ENCODE data around the gene CFAP57.

CFAP57 gene

DNA sequence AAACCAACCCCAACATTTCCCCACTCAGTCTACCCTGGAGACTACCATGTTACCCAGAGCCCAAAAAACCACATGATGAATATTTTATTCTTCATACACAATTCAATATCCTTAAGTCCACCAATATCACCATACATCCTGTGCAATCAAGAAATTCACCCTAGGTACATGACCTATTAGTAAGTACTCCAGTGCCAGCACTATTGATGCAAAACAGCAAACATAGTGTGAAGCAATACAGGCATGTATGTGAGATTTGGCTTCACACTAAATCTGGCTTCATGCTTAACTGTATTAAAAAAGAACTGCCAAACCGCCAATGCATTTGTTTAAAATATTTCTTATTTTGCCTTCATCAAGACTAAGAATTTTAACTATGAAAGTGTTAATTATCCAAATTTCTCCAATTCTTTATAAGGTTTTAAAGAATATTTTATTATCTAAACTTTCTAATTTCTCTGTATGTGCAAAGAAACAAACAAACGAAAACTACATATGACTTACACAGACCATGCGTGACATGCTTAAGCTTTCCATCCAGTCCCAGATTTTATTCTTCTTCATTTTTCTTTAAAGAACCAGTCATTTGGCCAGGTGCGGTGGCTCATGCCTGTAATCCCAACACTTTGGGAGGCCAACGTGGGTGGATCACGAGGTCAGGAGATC is 75.3 kb downstream of the CFAP57 start:
- Histone ChIP-seq H3K27ac (no peak overlapping the region), H3K4me3 (no peak overlapping the region)

GRCh38 chr1:43250351-43250761 is 78.2 kb downstream of the CFAP57 start:
- Histone ChIP-seq H3K4me3 (no peak overlapping the region), H3K27ac (no peak overlapping the region)

DNA sequence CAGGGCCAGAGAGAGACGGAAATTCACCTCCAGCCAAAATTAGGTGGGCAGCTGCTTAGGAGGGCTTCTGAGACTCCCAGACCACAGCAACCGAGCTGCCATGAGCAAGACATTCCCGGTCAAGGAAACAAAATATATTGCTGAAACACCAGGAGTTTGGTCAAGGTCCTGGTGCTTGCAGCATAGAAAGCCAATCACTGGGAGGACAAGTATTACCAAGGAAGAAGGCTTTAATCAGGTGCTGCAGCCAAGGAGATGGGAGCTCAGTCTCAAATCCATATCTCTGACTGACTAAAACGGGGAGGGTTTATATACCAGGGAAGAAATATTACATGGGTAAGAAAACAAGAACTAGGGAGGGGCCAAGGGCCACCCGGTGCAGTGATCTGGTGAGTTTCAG is 78.9 kb downstream of the CFAP57 start:
- no peak overlapping the region for H3K27ac ChIP-seq
- H3K4me3 ChIP-seq, result no peak overlapping the region

DNA sequence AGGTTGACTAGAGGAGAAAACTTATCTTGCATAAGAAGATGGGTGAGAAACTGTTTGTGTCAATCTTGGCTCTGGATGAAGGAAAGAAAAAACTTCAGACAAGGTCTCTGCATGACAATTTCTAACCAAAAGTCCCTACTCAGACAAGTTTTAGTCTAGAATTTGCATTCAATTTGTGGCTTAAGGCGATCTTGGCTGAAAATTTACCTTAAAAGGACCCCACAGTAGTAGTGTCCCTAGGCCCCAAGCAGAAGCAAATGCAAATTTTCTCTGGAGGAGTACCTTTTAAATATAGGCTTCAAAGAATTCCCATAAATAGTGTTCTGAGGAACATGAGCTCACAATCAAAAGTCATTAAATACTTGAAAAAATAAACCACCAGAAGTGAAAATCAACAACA is 80.1 kb downstream of the CFAP57 start:
- H3K4me3 ChIP-seq, result no peak overlapping the region
- no peak overlapping the region for H3K27ac ChIP-seq

DNA sequence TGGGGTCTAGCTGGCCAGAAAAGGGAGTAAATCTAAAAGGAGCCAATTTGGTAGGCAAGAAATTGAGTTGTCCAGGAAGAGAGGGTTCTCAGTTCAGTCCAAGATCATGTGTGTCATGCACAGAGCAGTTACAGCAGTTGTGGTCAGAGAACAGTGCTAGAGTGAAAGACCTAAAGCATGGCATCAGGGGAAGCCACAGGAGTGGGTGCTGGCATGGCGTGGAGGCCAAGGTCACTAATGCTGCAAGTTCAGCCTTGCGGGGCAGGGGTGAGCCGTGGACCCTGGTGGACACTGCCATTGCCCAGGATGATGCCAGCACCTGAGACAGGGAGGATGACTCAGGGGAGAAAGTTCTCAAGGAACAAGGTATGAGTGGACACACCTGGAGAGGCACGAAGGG is 81.0 kb downstream of the CFAP57 start:
- Histone ChIP-seq H3K4me3 (no peak overlapping the region), H3K27ac (no peak overlapping the region)

GRCh38 chr1:43253876-43254275 is 81.7 kb downstream of the CFAP57 start:
- Histone ChIP-seq H3K4me3 (no peak overlapping the region), H3K27ac (no peak overlapping the region)

DNA sequence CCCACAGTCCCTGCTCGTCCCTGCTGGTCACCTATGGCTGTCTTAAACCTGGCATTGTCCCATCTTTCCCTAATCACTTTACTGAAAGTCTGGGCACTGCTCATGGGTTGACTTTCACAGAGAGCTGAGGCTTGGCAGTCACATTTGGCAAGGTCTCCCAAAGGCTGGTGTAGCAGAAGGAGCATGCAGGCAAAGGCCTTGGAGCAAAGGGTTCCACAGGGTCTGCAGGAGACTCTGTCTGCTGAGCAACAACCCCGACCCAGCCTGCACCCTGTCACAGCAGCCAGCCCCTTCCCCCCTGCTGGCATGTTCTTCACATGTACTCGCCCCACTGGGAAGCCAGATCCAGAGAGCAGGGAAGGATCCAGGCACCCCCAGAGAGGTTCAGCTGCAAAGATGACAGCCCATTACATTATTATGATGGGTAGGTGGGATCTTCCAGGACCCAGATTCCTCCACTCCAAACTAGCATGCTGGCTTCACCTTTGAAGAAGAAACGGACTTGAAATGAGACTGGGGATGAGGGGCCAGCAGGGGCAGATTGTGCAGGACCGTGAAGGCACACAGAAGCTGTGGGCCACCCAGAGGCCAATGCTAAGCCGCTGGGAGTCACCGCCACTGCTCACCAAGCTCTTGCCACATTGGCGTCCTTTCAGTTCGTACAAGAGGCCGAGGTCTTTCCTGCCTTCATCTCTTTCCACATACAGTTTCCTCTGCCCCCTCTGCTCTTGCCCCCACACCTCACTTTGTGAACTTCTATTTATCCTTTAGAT is 83.5 kb downstream of the CFAP57 start:
- no peak overlapping the region for H3K27ac ChIP-seq
- no peak overlapping the region for H3K4me3 ChIP-seq

DNA sequence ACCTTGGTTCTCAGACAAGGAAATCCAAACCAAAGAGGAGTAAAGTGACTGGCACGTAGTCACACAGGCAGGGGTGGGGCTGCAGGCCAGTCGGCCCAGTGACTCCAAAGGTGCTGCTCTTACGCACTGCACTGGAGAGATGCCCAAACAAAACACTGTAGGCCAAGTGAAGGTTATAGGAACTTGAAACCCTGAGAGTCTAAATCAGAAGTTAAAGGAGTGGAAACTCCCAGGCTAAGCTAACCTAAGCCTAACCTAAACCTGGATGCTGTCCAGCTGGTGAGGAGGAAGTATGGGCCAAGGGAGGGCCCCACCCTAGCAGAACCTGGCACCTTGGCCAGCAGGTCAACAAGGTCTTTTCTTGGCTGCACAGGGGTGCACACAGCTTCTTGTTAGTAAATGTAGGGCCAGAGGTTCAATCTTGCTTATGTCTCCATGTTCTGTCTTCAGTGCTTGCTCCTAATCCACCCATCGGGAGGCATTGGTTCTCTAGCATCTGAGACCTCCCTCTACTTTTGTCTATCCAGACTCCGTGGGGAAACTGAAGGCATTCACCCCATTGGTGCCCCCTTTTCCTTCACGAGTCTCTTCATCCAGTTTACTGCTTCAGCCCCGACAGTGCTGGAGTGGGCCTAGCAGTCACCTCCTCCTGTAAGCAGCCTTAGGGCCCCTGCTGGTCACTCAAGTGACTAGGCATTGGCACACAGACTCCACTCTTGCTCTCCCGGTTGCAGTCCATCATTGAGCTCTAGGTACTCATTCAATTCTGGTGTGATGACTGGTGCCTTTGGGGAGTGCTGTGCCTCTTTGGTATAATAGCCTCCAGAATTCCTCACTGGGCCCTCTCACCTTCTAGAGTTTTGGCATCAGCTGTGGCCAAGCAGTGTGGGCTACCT is 84.8 kb downstream of the CFAP57 start:
- Histone ChIP-seq H3K27ac (no peak overlapping the region), H3K4me3 (no peak overlapping the region)

- Histone ChIP-seq H3K27ac (no peak overlapping the region), H3K4me3 (no peak overlapping the region)
Measured at GRCh38 chr1:43258370-43258769, 86.2 kb downstream of the CFAP57 start.

DNA sequence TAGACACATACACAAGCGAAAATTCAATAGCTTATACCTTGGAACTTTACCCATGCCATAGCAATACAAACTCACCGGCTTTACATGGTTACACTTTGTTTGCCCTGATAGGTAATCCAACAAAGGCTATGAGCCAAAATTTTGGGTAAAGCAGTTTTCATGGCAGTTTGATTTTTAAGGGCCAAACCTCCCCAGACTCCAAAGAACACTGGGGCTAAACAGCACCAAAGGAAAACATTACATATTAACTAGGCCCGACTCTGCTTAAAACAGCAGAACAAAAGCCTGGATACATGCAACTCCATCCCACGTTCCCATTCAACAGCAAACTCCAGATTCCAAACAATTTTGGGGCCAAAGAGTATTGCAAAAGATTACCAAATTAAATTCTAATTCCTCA is 93.3 kb downstream of the CFAP57 start:
- Histone ChIP-seq H3K27ac (no peak overlapping the region), H3K4me3 (no peak overlapping the region)

DNA sequence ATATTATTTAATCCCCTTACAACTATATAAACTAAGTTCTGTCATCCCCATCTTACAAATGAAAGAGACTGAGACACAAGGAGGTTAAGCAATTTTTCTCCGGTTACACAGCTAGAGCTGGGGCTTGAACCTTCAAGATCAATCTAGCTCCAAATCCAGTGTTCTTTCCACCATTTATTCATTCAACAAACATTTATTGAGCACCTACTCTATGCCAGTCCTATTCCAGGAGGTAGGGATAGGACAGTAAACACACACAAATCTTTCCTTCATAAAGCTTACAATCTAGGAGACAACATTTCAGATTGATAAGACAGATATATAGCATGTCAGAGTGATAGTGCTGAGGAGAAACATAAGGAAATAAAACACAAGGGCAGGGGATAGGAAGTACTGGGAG is 94.8 kb downstream of the CFAP57 start:
- no peak overlapping the region for H3K27ac ChIP-seq
- H3K4me3 ChIP-seq, result no peak overlapping the region

- no peak overlapping the region for H3K27ac ChIP-seq
Measured at GRCh38 chr1:43267291-43267805, 95.2 kb downstream of the CFAP57 start.

DNA sequence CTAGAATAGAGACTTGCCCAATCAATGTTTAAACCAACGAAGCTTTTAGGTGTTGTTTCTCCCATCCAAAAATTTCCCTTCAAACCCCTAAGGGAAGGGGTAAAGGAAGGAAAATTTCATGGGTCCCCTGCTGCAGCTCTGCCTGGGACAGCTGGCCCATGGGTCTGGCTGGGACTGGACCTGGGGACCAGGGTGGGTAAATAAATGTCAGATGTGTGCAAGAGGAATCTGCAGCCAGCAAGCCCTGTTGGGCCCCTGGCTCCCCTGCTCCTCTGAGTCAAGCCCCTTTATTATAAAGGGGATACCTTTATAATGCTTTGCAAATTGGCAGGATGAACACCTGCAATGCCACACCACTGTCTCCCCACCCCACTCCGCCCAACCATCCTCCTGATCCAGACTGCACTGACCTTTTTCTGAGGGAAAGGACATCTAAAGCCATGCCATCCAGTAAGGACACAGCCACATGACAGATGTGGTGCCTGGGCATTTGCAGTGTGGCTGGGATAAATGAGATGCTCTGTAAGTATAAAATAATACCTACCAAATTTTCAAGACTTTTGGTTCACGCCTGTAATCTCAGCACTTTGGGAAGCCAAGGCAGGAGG is 95.8 kb downstream of the CFAP57 start:
- H3K27ac ChIP-seq, result no peak overlapping the region
- H3K4me3 ChIP-seq, result no peak overlapping the region

More at GRCh38 chr1:43267291-43267805, 95.2 kb downstream of the CFAP57 start:
- no peak overlapping the region for H3K4me3 ChIP-seq

DNA sequence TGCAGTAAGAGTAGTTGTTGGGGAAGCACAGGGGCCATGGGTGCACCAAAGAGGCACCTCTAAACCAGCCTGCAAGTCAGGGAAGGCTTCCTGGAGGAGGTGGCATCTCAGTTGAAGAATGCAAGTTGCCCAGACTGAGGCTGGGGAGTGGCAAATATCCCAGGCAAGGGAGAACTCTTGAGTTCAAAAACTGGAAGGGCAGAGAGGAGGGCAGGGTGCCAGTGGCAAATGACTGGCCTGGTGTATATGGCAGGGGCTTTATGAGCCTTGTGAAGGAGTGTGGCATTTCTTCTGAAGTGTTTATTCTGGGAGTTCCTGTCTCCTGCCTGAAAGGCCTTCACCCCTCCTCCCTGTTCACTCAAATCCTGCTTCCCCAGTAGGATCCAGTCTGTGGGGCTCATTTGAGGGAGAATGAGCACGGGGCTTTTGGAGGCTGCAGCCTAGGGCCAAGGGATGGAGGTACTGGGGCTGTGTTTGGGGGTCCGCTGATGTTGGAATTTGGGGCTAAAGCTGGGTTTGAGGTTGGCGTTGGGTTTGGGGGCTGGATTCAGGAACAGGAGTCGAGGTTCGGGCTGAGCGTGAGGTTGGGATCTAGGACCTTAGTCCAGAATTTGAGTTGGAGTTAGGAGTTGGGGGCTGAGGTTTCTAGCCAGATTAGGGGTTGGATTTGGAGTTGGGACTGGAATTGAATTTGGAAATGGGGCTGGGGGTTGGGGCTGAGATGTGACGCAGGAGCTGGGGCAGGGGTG is 97.7 kb downstream of the CFAP57 start, which contains the start of gene TMEM125:
Gene TMEM125 (plus strand): TSS at position 357 of the 749 bp plus-strand sequence. CDS start 2,740 bp downstream, outside the sequence.
- H3K27ac ChIP-seq, result peak within 1 kb of the TSS in 7 of 21 experiments; percentile 23 to 62 (median 35)
- peak within 1 kb of the TSS in 3 of 7 experiments; percentile 7 to 25 (median 17) for H3K4me3 ChIP-seq

DNA sequence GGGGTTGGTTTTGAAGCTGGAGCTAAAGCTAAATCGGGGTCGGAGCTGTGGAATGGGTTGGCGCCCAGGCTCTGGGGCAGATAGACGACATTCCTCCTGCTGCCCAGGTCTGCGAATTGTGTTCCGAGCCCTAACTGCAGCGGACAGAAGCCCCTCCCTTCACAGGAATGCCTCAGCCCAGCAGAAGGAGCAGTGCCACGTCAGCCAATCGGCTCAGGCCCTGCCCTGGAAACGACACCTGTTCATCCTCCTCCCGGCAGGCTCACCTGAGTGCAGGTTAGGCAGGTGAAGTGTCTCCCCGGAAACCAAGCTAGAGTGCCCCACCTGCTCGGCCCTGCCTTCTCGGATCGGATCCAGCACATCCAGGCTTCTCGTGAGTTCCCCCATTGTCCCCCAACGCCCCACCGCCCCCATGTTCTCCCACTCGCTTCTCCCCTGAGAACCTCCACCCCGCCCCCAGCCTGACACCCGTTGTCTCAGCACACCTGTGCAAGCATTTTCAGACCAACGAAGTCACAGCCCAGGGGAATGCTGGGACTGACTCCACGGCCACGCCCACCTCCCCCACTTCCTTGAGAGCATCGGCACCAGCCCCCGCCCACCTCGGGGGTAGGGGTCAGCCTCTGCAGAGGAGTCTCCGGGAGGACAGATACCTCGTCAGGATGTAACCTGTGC is 98.4 kb downstream of the CFAP57 start:
- H3K27ac ChIP-seq, result peak overlapping the region in 8 of 21 experiments; percentile 7 to 62 (median 32)
- peak overlapping the region in 3 of 7 experiments; percentile 7 to 25 (median 17) for H3K4me3 ChIP-seq

DNA sequence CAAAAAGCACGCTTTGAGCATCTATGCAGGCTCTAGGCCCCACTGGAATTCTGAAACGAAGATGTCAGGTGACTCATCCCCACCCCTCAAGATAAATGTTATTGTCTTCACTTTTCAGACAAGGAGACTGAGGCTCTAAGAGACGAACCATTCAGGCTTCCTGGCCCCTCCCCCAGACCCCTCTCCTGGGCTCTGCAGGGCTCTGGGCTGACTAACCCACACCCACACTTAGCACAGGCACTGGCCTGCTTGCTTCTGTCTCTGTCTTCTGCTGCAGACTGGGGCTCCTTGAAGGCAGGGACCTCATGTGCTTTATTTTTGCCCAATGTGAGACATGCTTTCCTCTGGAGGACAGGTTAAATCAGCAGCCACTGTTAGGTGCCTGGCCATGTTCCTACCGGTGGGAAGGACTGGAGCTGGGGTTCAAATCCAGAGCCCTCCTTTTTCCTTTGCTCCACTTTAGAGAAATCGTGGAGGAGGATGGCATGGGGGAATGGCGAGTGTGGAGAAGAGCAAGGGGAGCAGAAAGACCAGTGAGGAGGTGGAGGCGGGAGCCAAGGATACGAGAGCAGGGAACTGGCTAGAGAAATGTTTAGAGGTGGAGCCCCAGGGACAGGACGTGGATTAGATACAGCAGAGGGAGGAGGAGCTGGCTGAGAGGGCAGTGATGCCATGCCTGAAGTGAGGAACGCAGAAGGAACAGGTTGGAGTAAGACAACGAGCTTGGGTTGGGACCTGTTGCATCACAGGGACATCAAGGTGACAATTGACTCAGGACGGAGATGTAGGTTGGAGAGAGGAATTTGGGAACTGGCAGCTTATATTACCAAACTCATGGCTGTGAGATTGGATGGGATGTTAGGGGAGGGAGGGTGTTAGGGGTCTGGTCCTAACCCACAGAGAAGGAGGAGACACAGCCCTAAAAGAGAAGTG is 99.3 kb downstream of the CFAP57 start:
- Histone ChIP-seq H3K27ac (peak overlapping the region in 9 of 21 experiments; percentile 7 to 57 (median 35)), H3K4me3 (peak overlapping the region in 2 of 7 experiments; percentile 17 to 25)

DNA sequence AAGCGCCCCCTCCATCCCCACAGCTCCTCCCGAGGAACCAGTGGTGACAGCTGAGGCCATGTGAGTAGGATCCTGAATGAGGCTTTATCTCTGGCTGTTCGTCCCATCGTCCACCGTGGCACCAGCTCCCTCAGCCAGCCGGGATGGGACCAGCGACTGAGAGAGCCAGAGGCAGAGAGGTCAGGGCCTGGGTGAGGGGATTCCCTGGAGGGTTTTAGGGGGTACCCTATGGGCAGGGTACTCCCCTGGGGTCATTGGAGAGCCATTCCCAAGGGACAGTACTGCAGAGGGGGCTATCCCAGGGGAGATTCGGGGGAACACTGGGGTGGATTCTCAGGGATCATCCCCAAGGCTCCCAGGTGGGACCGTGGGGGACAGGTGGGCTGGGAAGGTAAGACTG is 100.0 kb downstream of the CFAP57 start:
- peak overlapping the region in 5 of 21 experiments; percentile 21 to 57 (median 42) for H3K27ac ChIP-seq

More for the DNA sequence above, 100.0 kb downstream of the CFAP57 start:
- H3K4me3 ChIP-seq, result no peak overlapping the region
